Osteocyte (in vitro differentiated cells): Measurements from ENCODE around the gene EYA2. TPM values are rescaled to one million over a fixed set of nuclear protein-coding genes. Genes with fewer than 3 reads are reported as not detected.

ENCODE experiments used
- DNase-seq: peaks from one replicate; pipeline ENCODE4 v3.0.0; 2021; ENCODE audit warnings: mixed read lengths; ENCODE audit not compliant: unreplicated experiment; ENCODE audit errors: extremely low spot score
- H3K27ac Mint-ChIP-seq: one replicate; pipeline ENCODE4 v1.8.0; 2021; ENCODE audit warnings: mild to moderate bottlenecking, mixed read lengths; ENCODE audit not compliant: unreplicated experiment
- H3K27me3 Mint-ChIP-seq: one replicate; pipeline ENCODE4 v1.8.0; 2021; ENCODE audit warnings: mixed read lengths; ENCODE audit not compliant: unreplicated experiment
- H3K36me3 Mint-ChIP-seq: one replicate; pipeline ENCODE4 v1.8.0; 2021; ENCODE audit warnings: mixed read lengths; ENCODE audit not compliant: unreplicated experiment
- H3K4me1 Mint-ChIP-seq: one replicate; pipeline ENCODE4 v1.8.0; 2021; ENCODE audit warnings: mixed read lengths; ENCODE audit not compliant: unreplicated experiment
- H3K4me3 Mint-ChIP-seq: one replicate; pipeline ENCODE4 v1.8.0; 2021; ENCODE audit warnings: mild to moderate bottlenecking, moderate library complexity, mixed read lengths; ENCODE audit not compliant: unreplicated experiment
- H3K9me3 Mint-ChIP-seq: one replicate; pipeline ENCODE4 v1.8.0; 2021; ENCODE audit warnings: mixed read lengths; ENCODE audit not compliant: unreplicated experiment
- CTCF ChIP-seq: fragments of 200-600 bp; sonication (generic); IDR thresholded peaks from 2 replicates; pipeline ENCODE4 v1.5.0; 2021; ENCODE audit warnings: antibody characterized with exemption, mild to moderate bottlenecking, moderate library complexity
- total RNA-seq: library from RNA; stranded (reverse); gene quantifications from 2 replicates; pipeline ENCODE4 v1.2.1, GENCODE V29; 2021

The EYA2 gene
- total RNA-seq, 1 donor from 2014 or later, result not detected

DNA sequence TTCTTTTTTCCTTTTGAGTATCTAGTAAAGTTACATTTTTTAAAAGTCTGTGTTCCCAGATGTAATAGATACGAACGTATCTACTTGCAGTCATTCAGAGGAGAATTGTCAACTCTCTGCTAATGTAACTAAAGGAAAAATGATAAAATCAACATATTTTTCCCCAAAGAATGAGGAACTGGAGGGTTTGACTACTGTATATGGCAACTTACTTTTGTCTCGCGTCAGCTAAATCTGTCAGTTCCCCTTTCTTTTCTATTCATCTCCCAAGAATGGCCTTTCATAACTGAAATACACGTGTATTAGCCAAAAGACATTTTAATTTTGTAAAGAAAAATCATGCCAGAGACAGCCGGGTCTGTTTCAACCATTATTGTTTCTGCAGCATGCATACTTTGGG lies 5.4 kb downstream of the EYA2 start:
- Mint-ChIP-seq H3K27ac (no peak overlapping the region), H3K9me3 (no peaks in the 10 kb centered on the region), H3K36me3 (no peaks in the 10 kb centered on the region), H3K27me3 (peaks cover 89% of the 10 kb centered on the region), H3K4me3 (no peak overlapping the region), H3K4me1 (peaks cover 7% of the 10 kb centered on the region)
- DNase-seq, result no peak
- no peak for TF ChIP-seq CTCF

DNA sequence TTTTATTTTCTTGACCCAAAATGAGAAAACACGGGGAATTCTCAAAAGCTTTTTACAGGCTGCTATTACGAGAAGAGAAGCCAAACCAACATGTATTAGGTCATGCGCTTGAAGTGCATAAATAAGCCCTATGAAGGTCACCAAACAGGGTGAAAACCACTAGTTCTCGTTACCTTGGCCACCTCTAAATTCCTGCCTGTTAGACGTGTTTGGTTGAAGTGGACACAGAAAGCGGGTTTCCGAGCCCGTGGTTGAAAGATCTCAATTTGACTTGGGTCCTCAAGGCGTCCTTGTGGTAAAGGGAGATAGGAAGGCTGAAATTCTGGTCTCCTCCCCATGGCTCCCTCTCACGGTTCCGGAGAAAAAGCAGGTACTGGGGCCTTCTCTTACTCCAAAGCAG lies 6.2 kb downstream of the EYA2 start:
- Mint-ChIP-seq H3K27me3 (peaks cover 90% of the 10 kb centered on the region), H3K36me3 (no peaks in the 10 kb centered on the region), H3K9me3 (no peaks in the 10 kb centered on the region), H3K4me1 (peaks cover under 1% of the 10 kb centered on the region), H3K27ac (no peak overlapping the region), H3K4me3 (no peak overlapping the region)
- TF ChIP-seq CTCF, result no peak
- no peak for DNase-seq

- Mint-ChIP-seq H3K27me3 (peaks cover 83% of the 10 kb centered on the region), H3K9me3 (no peaks in the 10 kb centered on the region), H3K4me3 (no peak overlapping the region), H3K27ac (no peak overlapping the region), H3K36me3 (no peaks in the 10 kb centered on the region), H3K4me1 (no peaks in the 10 kb centered on the region)
- TF ChIP-seq CTCF, result no peak
- no peak for DNase-seq
Observed at GRCh38 chr20:46901638-46902037, 7.0 kb downstream of the EYA2 start.

GRCh38 chr20:46903256-46903655 lies 8.6 kb downstream of the EYA2 start:
- no peak overlapping the region for H3K4me3 Mint-ChIP-seq
- H3K27ac Mint-ChIP-seq, result no peak overlapping the region
- peaks cover 75% of the 10 kb centered on the region for H3K27me3 Mint-ChIP-seq
- H3K4me1 Mint-ChIP-seq, result no peaks in the 10 kb centered on the region
- no peak for TF ChIP-seq CTCF
- no peaks in the 10 kb centered on the region for H3K36me3 Mint-ChIP-seq
- DNase-seq, result no peak
- H3K9me3 Mint-ChIP-seq, result no peaks in the 10 kb centered on the region

DNA sequence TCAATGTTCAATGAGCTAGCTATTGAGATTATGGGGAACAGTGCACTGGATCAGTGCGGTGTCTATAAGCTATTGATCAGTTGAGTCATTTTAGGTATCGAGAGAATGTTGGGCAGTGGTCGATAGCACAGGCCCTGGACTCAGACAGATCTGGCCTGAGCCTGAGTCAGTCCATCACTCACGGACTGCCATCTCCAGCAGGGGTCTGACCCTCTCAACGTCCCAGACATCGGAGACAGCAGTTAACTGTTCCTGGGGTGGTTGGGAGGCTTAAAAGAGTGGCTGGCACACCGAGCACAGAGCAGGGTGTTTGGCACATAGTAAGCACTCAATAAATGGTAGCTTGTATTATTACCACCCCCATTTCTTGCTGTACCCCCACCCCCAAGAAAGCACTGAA lies 9.3 kb downstream of the EYA2 start:
- no peak overlapping the region for H3K4me3 Mint-ChIP-seq
- no peaks in the 10 kb centered on the region for H3K36me3 Mint-ChIP-seq
- no peak for TF ChIP-seq CTCF
- peaks cover 70% of the 10 kb centered on the region for H3K27me3 Mint-ChIP-seq
- H3K9me3 Mint-ChIP-seq, result no peaks in the 10 kb centered on the region
- H3K4me1 Mint-ChIP-seq, result no peaks in the 10 kb centered on the region
- no peak for DNase-seq
- no peak overlapping the region for H3K27ac Mint-ChIP-seq
